ENCODE measurements around the gene AGTPBP1.
"Not testable (repeated sequence)": the region's sequence is repeated elsewhere in the genome, so short reads cannot be mapped to it uniquely, and the experiment has no call there.

The AGTPBP1 gene

DNA sequence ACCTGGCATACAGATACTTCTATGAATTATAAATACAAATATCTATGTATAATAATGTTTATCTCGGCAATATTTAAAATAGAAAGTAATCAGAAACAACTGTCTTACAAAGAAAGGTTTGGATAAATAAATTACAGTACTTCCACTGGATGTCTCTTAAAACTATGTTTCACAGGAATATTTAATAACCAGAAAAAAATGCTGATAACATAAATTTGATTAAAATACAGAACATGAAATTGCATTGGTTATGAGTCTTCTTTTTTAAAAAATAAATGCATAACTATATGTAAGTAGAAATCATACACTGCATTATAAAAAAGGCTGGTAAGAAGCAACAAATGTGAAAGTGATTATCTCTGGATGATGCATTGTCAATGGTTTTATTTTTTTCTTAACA is 126.0 kb downstream of the AGTPBP1 start:
- DNase-seq, result no peak

DNA sequence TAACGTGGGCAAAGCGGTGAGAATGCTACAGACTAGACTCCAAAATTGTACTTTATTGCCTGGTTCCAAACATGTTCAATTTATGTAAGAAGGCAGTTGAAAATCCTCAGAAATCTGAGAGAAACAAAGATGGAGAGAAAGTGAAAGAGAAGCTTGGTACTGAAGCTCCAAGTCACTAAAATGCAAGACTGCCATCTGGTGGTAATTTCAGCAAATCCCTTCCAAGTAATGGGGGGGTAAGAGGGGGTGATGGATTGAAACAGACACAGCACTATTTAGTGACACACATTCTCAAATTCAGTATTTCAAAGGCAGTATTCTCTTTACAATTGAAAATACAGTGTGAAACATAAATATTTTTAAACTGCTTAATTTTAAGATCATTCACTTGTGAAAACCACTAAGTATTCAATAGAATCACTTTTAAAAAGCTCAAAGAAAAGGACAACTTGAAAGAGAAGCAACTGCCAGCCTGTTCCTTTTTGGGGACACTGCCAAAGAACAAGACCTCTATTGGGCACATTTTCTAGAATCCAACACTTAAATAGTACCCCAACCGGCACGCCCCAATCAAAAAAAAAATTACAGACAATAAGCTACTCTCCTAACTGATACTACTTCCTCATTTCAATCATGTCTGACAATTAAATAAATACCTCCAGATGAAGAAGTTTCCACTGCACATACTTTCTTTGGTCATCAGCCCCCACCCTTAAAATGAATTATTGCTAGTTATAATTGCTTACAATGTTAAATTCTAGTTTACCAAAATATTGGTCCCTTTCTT is 131.5 kb downstream of the AGTPBP1 start:
- DNase-seq, result peak; percentile 16 to 48

DNA sequence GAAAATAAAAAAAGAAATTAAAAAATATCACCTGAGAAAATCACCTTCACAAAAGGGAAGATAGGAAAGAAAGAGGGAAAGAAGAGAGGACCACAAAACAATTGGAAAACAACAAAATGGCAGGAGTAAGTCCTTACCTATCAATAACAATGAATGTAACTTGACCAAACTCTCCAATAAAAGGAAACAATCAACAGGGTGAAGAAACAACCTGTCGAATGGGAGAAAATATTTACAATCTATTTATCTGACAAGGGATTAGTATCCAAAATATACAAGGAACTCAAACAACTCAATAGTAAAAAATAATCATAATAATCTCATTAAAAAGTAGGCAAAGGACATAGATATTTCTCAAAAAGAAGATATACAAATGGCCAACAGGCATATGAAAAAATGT is 135.8 kb downstream of the AGTPBP1 start:
- no peak for DNase-seq

DNA sequence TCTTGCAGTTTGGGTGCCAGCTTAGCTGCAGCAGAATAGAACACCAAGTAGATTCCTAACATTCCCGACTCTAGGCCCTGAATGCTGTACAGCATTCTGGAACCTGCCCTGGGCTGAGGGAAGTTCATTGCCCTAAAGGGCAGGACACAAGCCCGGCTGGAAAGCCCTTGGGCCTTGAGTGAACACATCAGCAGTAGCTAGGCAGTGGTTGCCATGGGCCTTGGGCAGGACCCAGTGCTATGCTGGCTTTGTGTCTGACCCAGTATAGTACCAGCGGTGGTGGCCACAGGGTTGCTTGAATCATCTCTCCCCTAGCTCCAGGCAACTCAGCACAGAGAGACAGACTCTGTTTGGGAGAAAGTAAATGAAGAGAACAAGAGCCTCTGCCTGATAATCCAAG is 137.8 kb downstream of the AGTPBP1 start:
- DNase-seq, result no peak

DNA sequence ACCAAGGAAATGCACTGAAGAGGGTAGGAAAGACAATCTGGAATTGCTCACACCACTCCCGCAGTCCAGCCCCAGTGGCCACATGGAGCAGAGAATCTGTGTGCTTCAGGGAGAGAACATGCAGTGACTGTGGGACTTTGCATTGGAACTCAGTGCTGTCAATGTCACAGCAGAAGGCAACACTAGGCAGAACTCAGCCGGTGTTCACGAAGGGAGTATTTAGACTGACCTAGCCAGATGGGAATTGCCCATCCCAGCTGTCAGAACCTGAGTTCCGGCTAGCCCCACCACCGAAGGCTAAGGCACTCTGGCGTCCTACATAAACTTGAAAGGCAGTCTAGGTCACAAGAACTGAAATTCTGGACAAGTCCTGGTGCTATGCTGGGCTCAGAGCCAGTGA is 139.0 kb downstream of the AGTPBP1 start:
- DNase-seq, result no peak

DNA sequence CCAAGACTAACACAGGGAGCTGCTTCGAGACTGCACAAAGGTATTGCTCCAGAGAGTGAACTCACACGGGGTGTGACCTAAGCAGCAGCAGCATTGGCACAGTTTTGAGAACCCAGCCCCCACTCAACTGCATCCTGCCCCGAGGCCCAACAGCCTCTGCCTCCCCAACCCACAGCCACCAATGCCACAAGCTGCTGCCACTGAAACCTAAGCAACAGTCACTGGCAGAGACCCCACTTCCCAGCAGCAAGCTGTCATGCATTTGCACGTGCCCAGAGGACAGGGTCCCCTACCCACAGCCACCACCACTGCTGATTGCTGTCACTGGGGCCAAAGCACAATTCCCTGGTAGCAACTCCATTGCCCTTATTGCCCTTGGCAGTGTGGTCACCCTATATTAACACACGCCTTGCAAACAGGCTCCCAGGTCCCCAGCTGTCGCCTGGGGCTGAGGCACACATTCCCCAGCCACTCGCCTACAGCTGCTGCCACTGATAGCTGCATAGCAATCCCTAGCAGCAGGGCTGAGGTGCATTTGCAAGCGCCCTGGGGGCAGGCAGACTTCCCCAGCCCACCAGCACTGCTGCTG is 141.0 kb downstream of the AGTPBP1 start:
- DNase-seq, result no peak

DNA sequence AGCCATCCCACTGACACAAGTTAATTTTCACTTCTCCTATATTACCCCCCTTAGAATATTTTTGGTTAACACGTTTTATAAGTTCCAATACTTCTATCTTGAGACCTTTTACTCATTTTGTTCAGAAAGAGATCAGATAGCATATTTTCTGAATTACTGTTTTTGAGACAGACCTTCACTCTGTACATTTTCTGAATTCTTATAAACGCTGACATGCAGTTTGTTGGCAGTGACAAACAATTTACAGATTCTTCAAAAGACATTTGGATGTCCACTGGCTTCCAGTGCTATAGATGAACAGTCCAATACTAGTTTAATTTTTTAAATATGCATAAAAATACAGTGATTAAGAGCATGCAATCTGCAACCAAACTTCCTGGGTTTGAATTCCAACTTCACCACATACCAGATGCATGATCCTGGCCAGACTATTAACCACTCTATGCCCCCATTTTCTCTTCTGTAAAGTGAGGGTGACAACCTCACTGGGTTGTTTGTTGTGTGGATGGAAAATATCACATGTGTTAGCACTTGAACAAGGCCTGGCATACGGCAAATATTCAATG is 142.1 kb downstream of the AGTPBP1 start:
- DNase-seq, result no peak

DNA sequence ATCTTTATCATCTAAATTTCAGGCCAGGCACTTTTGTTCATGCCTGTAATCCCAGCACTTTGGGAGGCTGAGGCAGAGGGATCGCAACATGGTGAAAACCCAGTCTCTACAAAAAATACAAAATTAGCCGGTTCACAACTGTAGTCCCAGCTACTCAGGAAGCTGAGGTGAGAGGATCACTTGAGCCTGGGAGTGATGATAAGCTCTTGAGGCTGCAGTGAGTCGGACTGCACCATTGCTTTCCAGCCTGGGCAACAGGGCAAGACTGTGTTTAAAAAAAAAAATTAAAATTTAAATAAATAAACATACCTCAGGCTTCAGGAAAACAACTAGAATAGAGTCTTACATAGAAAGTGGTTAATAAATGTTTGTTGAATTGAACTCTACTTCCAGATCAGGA is 147.4 kb downstream of the AGTPBP1 start:
- DNase-seq, result no peak

DNA sequence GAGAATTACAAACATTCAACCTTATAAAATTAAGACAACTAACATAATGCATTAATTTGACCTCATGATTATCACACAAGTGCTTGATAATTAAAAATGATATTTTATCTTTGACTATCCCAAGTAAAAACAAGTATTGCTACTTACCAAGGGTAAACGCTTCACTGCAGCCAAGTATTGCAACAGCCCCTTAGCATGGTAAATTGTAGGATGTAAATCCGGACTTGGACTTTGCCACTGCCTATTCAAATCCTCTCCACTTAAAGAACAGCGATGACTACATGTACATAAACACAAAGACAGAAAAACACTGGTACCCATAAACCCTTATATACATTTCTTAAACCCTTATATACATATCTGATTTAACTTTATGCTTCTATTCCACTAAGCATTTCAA is 155.1 kb downstream of the AGTPBP1 start:
- DNase-seq, result no peak

DNA sequence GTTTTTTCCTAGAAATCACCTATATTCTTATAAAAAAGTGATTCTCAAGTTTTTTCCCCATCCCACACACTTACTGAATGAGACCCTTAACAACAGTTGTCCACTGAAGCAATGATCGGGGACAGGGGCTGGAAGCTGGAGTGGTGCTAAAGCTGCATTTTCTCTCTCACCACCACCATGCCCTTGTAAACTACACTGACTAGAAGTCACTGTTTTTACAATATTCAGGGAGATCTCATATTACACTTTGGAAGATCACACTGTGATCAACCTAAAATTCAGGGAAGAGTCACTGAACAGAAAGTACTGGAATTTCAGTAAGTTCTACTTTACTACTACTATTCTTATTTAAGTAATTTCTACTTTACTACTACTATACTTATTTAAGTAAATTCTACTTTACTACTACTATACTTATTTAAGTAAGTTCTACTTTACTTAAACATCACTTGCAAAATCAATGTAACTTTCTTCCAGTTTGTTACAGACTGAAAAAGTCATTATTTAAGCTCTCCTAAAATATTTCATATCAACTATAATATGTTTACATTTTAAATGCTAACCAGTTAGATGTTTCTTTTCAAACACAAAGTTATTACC is 164.3 kb downstream of the AGTPBP1 start:
- no peak for DNase-seq

DNA sequence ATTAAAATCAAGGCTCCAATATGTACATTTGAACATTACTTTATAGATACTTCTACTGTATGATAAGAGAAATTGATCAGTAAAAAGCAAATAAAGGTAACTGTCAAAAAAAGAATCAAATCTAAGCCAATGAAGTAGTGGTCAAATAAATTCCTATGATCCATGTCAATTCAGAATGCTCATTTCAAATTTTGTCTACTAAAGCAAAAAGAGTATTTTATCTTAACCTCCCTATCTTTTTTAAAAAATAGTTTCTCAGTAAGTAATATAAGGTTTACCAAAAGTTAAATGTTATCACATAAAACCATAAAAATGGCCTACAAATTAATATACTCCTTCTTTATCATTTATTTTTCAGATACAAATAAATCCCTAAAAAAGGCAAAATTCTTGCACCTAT is 165.9 kb downstream of the AGTPBP1 start:
- DNase-seq, result no peak

DNA sequence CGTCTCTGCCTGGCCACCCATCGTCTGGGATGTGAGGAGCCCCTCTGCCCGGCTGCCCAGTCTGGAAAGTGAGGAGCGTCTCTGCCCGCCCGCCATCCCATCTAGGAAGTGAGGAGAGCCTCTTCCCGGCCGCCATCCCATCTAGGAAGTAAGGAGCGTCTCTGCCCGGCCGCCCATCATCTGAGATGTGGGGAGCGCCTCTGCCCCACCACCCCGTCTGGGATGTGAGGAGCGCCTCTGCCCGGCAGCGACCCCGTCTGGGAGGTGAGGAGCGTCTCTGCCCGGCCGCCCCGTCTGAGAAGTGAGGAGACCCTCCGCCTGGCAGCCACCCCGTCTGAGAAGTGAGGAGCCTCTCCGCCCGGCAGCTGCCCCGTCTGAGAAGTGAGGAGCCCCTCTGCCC is 168.2 kb downstream of the AGTPBP1 start:
- not testable (repeated sequence) for DNase-seq

DNA sequence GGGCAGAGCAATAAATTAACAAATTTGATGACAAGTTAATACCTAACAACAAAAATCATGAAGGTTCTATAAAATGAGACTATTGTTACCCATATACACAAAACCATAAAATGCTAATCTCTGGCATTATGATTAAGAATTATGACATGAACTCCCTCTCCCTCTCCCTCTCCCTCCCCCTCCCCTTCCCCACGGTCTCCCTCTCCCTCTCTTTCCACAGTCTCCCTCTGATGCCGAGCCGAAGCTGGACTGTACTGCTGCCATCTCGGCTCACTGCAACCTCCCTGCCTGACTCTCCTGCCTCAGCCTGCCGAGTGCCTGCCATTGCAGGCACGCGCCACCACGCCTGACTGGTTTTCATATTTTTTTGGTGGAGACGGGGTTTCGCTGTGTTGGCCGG is 168.8 kb downstream of the AGTPBP1 start:
- not testable (repeated sequence) for DNase-seq

DNA sequence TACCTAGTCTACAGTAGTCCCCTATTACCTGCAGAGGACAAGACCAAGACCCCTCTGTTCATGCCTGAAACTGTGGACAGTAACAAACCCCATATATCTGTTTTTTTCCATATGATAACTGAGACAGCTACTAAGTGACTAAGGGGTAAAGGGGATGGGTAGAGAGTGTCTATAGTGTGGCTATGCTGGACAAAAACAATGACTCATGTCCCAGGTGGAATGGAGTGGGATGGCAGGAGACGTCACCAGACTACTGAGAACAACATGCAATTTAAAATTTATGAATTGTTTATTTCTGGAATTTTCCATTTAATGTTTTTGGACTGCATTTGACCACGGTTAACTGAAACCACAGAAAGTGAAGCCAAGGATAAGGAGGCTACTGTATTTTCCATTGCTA is 171.8 kb downstream of the AGTPBP1 start:
- no peak for DNase-seq

DNA sequence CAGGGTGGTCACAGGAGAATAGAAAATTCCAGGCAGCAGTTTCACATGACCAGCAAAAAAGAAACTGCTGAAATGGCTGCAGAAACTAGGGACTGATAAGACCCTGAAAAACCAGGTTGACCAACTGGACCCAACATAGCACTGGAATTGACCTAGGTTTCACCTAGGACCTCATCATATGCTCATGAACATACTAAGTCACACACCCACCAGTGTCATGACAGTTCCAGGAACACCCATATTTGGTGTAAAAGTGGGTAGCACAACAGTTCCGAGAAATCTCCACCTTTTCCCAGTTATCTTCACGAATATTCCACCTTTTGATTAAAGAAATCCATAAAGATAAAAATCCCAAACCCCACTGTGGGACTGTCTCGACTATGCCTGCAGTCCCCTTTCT is 182.2 kb downstream of the AGTPBP1 start:
- no peak for DNase-seq

DNA sequence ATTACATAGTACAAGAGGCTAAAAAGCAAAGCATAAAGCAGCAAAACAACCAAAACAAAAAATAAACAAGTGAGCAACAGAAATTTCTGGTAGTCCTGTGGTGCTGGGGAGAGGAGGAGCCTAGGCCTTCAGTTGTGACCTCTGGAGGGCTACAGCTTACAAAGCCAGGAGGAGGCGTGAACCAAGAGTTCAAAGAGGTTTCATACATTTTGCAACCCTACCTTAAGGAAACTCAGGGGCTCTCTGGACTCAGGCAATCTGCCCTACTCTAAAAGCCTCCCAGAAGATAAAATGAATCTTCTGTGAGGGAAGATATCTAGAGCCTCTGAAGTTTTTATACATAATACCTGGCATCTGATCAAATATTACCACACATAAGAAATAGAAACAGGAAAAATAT is 187.4 kb downstream of the AGTPBP1 start:
- no peak for DNase-seq

DNA sequence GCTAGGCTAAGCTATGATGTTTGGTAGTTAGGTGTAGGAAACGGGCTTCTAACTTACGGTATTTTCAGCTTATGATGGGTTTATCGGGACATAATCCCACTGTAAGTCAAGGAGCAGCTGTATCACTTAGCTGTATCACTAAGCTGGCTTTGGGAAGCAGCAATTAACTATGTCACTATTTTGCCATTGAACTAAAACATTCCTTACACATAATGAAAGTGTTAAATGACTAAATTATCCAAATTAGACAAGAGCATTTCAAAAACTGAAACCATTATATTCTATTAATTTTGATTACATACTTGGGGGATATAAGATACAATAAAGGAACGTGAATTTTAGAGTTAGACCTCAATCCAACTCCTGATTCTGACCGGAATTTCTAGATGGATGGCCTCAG is 188.3 kb downstream of the AGTPBP1 start:
- DNase-seq, result no peak

DNA sequence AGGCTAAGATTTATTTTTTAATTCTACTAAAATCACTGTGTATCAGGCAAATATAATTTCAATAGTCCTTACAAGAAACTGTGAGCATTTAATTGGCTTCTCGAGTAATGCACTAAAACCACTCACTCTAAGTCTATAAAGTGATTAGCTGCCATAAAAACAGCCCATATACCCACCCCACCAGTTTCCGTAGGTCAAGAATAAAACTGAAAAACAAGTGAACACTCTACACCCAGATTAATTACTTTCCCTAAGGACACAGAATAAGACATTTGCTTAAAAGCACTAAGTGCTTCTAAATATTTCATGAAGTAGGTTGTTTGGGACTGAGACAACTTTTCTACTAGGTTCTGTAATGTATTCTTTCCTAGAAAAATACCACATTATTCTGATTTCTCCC is 194.2 kb downstream of the AGTPBP1 start:
- no peak for DNase-seq

DNA sequence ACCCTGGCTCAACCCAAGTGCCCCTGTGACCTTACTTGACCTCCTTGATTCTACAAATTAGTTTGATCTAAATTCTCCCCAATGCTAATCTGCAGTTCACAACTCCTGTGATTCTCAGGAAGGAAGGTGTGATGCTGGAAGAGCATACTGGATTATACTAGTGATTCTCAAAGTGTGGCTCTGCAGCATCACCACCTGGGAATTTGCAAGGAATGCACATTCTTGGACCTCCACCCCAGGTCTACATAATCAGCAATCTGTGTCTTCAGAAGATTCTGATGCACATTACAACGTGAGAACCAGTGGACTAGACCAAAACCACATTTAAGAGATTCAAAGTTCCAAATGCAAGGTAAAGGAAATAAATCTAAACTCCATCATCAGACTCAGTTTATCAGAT is 198.6 kb downstream of the AGTPBP1 start:
- no peak for DNase-seq

DNA sequence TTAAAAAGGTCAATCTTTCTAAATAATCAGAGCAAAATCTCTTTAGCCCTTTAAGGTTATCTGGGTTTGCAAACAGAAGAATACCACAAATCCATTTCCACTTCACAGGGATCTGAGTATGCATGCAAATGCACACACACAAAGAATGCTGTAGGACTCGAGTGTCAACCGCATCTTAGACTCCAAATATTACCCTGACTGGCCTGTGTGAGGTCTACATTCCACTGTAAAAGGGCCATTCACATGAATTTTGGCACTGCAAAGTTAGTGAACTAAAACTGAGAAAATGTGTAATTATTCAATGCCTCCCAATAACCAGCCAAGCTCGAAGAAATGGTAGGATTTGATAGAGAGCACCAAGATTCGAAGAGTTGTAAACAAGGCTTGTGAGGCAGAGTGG is 199.9 kb downstream of the AGTPBP1 start:
- DNase-seq, result no peak

DNA sequence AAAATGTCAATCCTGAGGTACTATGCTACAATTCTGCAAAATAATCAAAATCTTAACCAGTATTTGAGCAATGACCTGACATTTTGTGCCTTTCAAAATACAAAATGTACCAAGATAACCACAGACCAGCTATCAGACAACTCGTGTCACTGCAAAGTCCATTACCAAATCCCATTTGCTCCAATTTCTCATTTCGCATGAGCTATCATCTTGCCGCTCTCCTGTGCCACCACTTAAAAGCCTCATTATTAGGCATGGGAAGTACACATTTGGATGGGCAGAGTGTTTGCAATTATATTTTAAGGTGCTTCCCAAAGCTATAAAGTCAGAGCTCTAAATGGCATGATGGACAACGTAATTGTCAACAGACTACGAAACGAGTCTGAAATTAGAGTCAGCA is 205.2 kb downstream of the AGTPBP1 start:
- no peak for DNase-seq

DNA sequence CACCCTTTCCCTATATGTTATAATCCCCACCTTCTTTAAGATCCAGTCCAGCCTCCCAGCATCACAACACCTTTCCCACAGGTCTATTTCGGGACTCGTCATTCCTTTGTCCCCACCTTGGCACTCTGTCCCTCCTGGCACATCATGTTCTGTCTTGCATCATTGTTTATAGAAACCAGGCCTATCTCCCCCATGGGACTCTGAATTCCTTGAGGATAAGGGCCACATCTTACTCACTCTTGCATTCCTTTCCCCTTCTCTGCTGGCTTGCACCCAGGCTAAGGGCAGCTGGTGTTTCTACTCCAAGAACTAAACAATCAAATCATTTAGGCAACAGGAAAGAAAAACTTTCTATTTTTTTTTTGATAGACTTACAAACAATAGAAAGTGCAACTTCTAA is 205.7 kb downstream of the AGTPBP1 start:
- DNase-seq, result no peak

DNA sequence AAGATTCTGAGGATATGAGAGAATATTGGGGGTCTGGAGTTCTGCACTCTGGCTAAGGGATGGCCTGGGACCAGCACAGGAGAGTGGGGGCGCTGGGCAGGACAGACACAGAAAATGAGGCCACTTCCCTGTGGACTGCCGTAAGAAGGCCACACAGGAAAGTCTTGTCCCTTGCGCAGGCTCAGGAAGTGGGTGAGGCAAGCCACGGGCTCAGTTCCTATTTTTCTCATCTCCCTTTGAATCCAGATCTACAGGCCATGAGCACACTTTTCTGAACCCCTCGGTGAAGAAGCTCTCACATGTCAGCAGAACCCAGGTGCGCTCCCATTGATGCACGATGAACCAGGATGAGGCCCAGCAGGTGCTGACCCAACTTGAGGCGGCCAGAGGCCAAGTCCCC is 207.4 kb downstream of the AGTPBP1 start:
- DNase-seq, result no peak

DNA sequence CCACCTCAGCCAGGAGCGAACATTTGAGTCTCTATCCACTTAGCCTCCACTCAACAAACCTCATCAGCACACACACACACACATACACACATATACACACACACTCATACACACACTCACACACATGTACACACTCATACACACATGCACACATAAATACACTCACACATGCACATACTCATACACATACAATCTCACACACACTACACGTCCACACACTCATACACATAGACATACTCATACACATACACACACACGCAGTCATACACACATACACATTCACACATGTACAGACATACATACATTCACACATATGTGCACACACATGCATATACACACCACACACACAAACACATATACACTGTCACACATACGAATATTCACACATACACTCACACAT is 208.2 kb downstream of the AGTPBP1 start:
- no peak for DNase-seq

All from NCI-H1930 (cell line).